Right lobe of liver (tissue), 6 donors: Measurements from ENCODE around the gene EMP1. TPM values are rescaled to one million over a fixed set of nuclear protein-coding genes. Genes with fewer than 3 reads are reported as not detected.

Source experiments
- ATAC-seq, 4 donors: fragments of 200-7000 bp; cut with Tn5 transposase; one replicate each; pipeline ENCODE4 v1.9.1; 2020; ENCODE audit warnings: mild to moderate bottlenecking in 4 of 4, moderate library complexity in 4 of 4
- DNase-seq, 3 donors: peaks; one replicate each; pipeline ENCODE4 v3.0.0-alpha.2; 2020
- H3K27ac ChIP-seq, 3 donors: fragments of 200-600 bp; one replicate each; pipeline ENCODE4 v1.8.0; 2022
- H3K27me3 ChIP-seq, 2 donors: fragments of 200-600 bp; one replicate each; pipeline ENCODE4 v1.8.0; 2022
- H3K36me3 ChIP-seq, 4 donors: fragments of 200-600 bp; sonication (generic) in 1 of 4; one replicate each; pipeline versions ENCODE4 v1.5.1 to v1.8.0; 2017 to 2022; ENCODE audit warnings: control low read depth in 1 of 4
- H3K4me1 ChIP-seq, 4 donors: fragments of 200-600 bp; sonication (generic) in 1 of 4; one replicate each; pipeline versions ENCODE4 v1.5.1 to v1.8.0; 2017 to 2022; ENCODE audit warnings: control low read depth in 1 of 4
- H3K4me3 ChIP-seq, 3 donors: fragments of 200-600 bp; one replicate each; pipeline ENCODE4 v1.8.0; 2022
- H3K9me3 ChIP-seq, 4 donors: fragments of 200-600 bp; sonication (generic) in 1 of 4; one replicate each; pipeline versions ENCODE4 v1.5.1 to v1.8.0; 2017 to 2022; ENCODE audit warnings: control low read depth in 1 of 4
- CTCF ChIP-seq, 4 donors: fragments of 200-600 bp in 3 of 4; fragments of 450-650 bp in 1 of 4; IDR thresholded peaks; one replicate each; pipeline versions ENCODE4 v1.5.1 to v1.8.0; 2016 to 2022; ENCODE audit warnings: antibody characterized with exemption in 4 of 4, mild to moderate bottlenecking in 2 of 4
- POLR2A ChIP-seq: fragments of 450-650 bp; IDR thresholded peaks from one replicate; pipeline ENCODE4 v1.6.1; 2017; ENCODE audit warnings: antibody characterized with exemption, mild to moderate bottlenecking
- whole genome bisulfite sequencing: methylation state at CpG from one replicate; pipeline ENCODE4 v1.1.6; 2018; ENCODE audit warnings: low coverage, low lambda C conversion rate; ENCODE audit not compliant: insufficient coverage; ENCODE audit errors: missing lambda C conversion rate; 5-methylcytosine and 5-hydroxymethylcytosine counted together
- intact Hi-C, 2 donors: fragments of 100-400 bp; cut with DNase I; formaldehyde crosslinking; loops; one replicate each; pipeline versions ENCODE4 v1.11.2 to v1.14.1; 2022
- total RNA-seq, 6 experiments: library from RNA; depleted of rRNA in 2 of 6; stranded (reverse); fragments of >200 nt in 2 of 6; fragmentation: NEBNext Ultra II Directional in 3 of 6; extraction: Animal tissue kit (Norgen Biotek cat#: 25700) in 3 of 6; gene quantifications; one replicate each; pipeline versions ENCODE4 v1.1.0 to v1.2.4, GENCODE V29; 2016 to 2023
- donor health status: DM: no; HTN: yes; CAD: no.
- donor health status: DM: no; HTN: no; CAD: no.
- donor health status: DM: no; HTN: no; CAD: no.
- donor health status: DM: no; HTN: yes; CAD: no.
- donor health status: DM: no; HTN: yes; CAD: no.

EMP1 gene
- total RNA-seq, 6 experiments from 2014 or later: 3.1 to 25.0 (median 14.5) TPM

DNA sequence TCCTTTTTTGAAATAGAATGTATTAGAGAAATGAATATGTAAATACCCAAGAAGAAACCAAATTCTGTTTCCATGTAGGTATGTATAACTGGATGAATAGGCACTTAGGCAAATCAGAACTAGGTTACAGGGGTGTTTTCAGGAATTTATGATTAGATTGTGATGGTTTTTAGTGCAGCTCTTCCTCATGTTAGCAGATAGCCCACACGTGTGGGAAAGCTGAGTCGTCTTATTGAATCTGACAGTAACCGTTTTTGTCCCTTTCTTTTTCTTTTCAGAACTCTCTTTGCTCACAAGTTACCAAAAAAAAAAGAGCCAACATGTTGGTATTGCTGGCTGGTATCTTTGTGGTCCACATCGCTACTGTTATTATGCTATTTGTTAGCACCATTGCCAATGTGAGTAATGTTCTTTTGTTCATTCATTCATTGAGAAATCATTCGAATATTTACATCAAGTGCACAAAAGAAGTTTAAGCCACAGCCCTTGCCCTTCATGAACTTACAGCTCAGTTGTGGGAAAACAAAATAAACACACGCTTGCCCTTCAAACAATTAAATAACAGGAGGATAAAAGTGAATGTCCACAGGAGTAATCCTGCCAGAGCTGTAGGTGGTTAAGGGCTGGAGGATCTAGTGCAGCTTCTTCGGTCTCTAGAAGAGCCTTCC is 14.8 kb downstream of the EMP1 start:
- H3K4me1 ChIP-seq: no peaks in the 10 kb centered on the region

DNA sequence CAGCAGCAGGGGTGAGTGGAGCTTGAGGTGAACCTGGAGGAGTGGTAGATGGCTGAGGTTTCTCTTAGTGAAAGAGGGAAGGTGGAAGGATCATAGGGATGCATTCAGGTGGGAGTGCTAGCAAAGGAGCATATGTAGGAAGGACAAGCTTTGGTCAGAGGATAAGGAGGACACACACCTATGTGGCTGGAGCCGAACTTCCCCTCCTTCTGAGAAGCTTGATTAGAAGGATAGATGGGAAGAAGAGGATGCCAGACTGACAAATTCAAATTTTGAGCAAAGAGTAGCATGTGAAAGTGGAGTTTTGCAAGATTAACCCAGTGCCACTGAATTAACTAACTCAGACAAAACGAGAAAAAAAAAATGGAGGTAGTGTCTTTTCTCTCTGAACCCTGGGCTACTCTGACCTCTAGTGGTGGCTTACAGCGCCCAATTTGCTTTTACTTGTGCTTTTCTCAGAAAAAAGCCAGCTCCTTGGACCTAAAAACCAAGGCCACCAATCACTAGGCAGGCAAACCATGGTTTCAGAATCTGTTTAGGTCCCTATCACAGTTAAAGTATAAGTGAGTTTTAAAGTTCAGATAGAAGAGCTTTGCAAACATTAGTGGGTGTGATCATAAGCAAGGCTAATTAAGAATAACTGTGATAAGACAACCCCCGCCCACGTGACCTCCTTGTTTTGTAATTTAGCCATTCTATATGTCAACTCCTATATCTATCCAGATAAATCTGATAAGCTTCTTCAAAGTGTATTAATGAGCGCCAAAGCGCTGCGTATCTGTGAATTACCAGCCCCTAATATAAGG is 15.5 kb downstream of the EMP1 start:
- H3K4me1 ChIP-seq: no peaks in the 10 kb centered on the region
- no peaks in the 10 kb centered on the region for H3K36me3 ChIP-seq
- peak in 1 of 3 donors; percentile 64 for DNase-seq
- H3K27ac ChIP-seq: no peak overlapping the region
- TF ChIP-seq POLR2A (no peak), CTCF (IDR thresholded peaks at IDR 0.05) (peak; percentile 76 to 91 (median 88))
- no peaks in the 10 kb centered on the region for H3K9me3 ChIP-seq
- intact Hi-C loops: loop anchor here (10.0 kb wide), 1 partner anchor 297 kb away; no protein-coding TSS in a partner anchor
- no peak overlapping the region for H3K4me3 ChIP-seq
- H3K27me3 ChIP-seq: no peaks in the 10 kb centered on the region
- WGBS: 50% methylated on average over 8 of the region's 8 CpGs
- ATAC-seq: peak; percentile 80 to 88 (median 85)

More for the DNA sequence above, 14.8 kb downstream of the EMP1 start:
- TF ChIP-seq POLR2A (no peak), CTCF (IDR thresholded peaks at IDR 0.05) (no peak)
- Histone ChIP-seq H3K4me3 (no peak overlapping the region), H3K27ac (no peak overlapping the region), H3K27me3 (no peaks in the 10 kb centered on the region), H3K9me3 (no peaks in the 10 kb centered on the region), H3K36me3 (no peaks in the 10 kb centered on the region)
- intact Hi-C loops: loop anchor here (10.0 kb wide), 1 partner anchor 297 kb away; no protein-coding TSS in a partner anchor
- WGBS: 63% methylated on average over 7 of the region's 7 CpGs
- DNase-seq: no peak
- no peak for ATAC-seq

DNA sequence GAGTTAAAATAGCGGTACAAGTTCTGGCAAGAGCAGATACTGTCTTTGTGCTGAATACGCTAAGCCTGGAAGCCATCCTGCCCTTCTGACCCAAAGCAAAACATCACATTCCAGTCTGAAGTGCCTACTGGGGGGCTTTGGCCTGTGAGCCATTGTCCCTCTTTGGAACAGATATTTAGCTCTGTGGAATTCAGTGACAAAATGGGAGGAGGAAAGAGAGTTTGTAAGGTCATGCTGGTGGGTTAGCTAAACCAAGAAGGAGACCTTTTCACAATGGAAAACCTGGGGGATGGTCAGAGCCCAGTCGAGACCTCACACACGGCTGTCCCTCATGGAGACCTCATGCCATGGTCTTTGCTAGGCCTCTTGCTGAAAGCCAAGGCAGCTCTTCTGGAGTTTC is 18.5 kb downstream of the EMP1 start:
- DNase-seq (no peak), ATAC-seq (no peak)
- WGBS: 20% methylated on average over 1 of the region's 4 CpGs
- no peaks in the 10 kb centered on the region for H3K4me1 ChIP-seq
- no peaks in the 10 kb centered on the region for H3K27me3 ChIP-seq
- no peak overlapping the region for H3K4me3 ChIP-seq
- TF ChIP-seq POLR2A: no peak
- no peak for TF ChIP-seq CTCF (IDR thresholded peaks at IDR 0.05)
- H3K27ac ChIP-seq: no peak overlapping the region
- no peaks in the 10 kb centered on the region for H3K9me3 ChIP-seq
- no peaks in the 10 kb centered on the region for H3K36me3 ChIP-seq
- intact Hi-C loops: loop anchor here (10.0 kb wide), 1 partner anchor 300 kb away; no protein-coding TSS in a partner anchor

DNA sequence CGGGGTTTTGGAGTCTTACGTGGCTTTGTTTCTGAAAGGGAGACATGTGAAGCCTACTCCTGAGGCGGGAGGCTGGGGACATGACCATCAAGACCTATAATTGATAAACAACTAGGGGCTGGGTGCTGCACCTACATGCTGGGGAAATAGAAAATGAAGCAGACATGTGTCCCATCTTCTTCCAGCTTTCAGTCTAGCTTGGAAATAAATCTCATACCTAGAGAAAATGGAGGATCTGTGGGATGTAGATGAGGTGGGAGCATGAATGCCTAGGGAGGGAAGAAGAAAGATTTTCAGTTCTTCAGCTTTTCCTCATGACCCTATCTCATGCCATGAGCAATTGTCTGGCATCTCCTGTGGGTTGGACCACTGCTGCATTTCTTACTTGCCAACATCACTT is 22.1 kb downstream of the EMP1 start:
- no peak overlapping the region for H3K4me3 ChIP-seq
- H3K27me3 ChIP-seq: no peaks in the 10 kb centered on the region
- no peaks in the 10 kb centered on the region for H3K4me1 ChIP-seq
- 58% methylated on average over 3 of the region's 3 CpGs for WGBS
- H3K36me3 ChIP-seq: no peaks in the 10 kb centered on the region
- ATAC-seq (no peak), DNase-seq (no peak)
- no peaks in the 10 kb centered on the region for H3K9me3 ChIP-seq
- intact Hi-C loops: loop anchor here (10.0 kb wide), 1 partner anchor 304 kb away; no protein-coding TSS in a partner anchor
- no peak overlapping the region for H3K27ac ChIP-seq
- TF ChIP-seq CTCF (IDR thresholded peaks at IDR 0.05) (no peak), POLR2A (no peak)
